CD4-positive, alpha-beta T cell (primary cell): ENCODE data around the gene TMEM179. TPM values are rescaled to one million over a fixed set of nuclear protein-coding genes. Genes with fewer than 3 reads are reported as not detected.

Experiments
- ATAC-seq: fragments of 200-7000 bp; cut with Tn5 transposase; one replicate; pipeline ENCODE4 v1.10.0; 2022; ENCODE audit warnings: mild to moderate bottlenecking; ENCODE audit not compliant: poor library complexity
- CTCF ChIA-PET: fragments of 350-600 bp; sonication (Branson Sonifier 250); formaldehyde crosslinking; loops from one replicate; lab custom pipeline; 2021; ENCODE audit warnings: antibody characterized with exemption, inconsistent platforms; lab: Charles Lee
- POLR2A ChIA-PET: fragments of 350-600 bp; sonication (Branson Sonifier 250); formaldehyde crosslinking; loops from one replicate; lab custom pipeline; 2021; ENCODE audit warnings: antibody characterized with exemption, inconsistent platforms; lab: Charles Lee
- DNase-seq, 14 experiments: peaks; one replicate each; pipeline ENCODE4 v3.0.0-alpha.2; 2013 to 2020; ENCODE audit warnings: mixed read lengths in 2 of 14
- H3K27ac ChIP-seq, 2 donors: one replicate each; pipeline versions ENCODE4 v1.5.1 to v1.7.0; 2013; ENCODE audit warnings: low read length in 2 of 2, low read depth in 1 of 2, mild to moderate bottlenecking in 1 of 2
- H3K27me3 ChIP-seq, 2 experiments: 1 replicate in 1 of 2; 2 replicates in 1 of 2; pipeline versions ENCODE4 v1.6.1 to v1.7.0; 2013; ENCODE audit warnings: low read length in 2 of 2, control low read depth in 1 of 2, mild to moderate bottlenecking in 1 of 2, moderate library complexity in 1 of 2; ENCODE audit not compliant: insufficient read depth in 2 of 2, control insufficient read depth in 1 of 2
- H3K36me3 ChIP-seq: one replicate; pipeline ENCODE4 v1.6.1; 2013; ENCODE audit warnings: low read length, control low read depth; ENCODE audit not compliant: insufficient read depth
- H3K4me1 ChIP-seq: one replicate; pipeline ENCODE4 v1.6.1; 2013; ENCODE audit warnings: low read length, control low read depth; ENCODE audit not compliant: insufficient read depth
- H3K4me3 ChIP-seq: one replicate; pipeline ENCODE4 v1.5.1; 2013; ENCODE audit warnings: mild to moderate bottlenecking, low read length, moderate library complexity
- H3K9me3 ChIP-seq, 2 experiments: 1 replicate in 1 of 2; 2 replicates in 1 of 2; pipeline versions ENCODE4 v1.6.1 to v1.7.0; 2013; ENCODE audit warnings: low read length in 2 of 2, mild to moderate bottlenecking in 2 of 2, control low read depth in 1 of 2, moderate library complexity in 1 of 2; ENCODE audit not compliant: control insufficient read depth in 1 of 2, insufficient read depth in 1 of 2
- H3K27ac Mint-ChIP-seq: one replicate; pipeline ENCODE4 v1.8.0; 2020; ENCODE audit warnings: mixed read lengths
- H3K27me3 Mint-ChIP-seq: one replicate; pipeline ENCODE4 v1.8.0; 2021; ENCODE audit warnings: mixed read lengths
- H3K36me3 Mint-ChIP-seq: one replicate; pipeline ENCODE4 v1.8.0; 2021; ENCODE audit warnings: low read depth, mixed read lengths
- H3K4me1 Mint-ChIP-seq: one replicate; pipeline ENCODE4 v1.8.0; 2021; ENCODE audit warnings: low read depth, mixed read lengths
- H3K4me3 Mint-ChIP-seq: one replicate; pipeline ENCODE4 v1.8.0; 2020; ENCODE audit warnings: mild to moderate bottlenecking, mixed read lengths
- H3K9me3 Mint-ChIP-seq: one replicate; pipeline ENCODE4 v1.8.0; 2020; ENCODE audit warnings: mixed read lengths
- CTCF ChIP-seq: fragments of 200-600 bp; IDR thresholded peaks from one replicate; pipeline ENCODE4 v1.8.0; 2022; ENCODE audit warnings: antibody characterized with exemption, mild to moderate bottlenecking
- intact Hi-C, 2 experiments: fragments of 100-400 bp; cut with DNase I in 1 of 2; cut with micrococcal nuclease in 1 of 2; formaldehyde crosslinking; loops; one replicate each; pipeline versions ENCODE4 v1.15.1 to v1.9.0; 2023 to 2025; cut with DNase I, micrococcal nuclease
- total RNA-seq, 174 experiments: library from RNA in 2 of 174; stranded (reverse) in 2 of 174; gene quantifications; one replicate each; pipeline ENCODE4 v1.2.3 and lab custom pipeline; 2021 to 2026

Gene TMEM179
- total RNA-seq, 2 experiments from 2014 or later = not detected

GRCh38 chr14:104574536-104574935 lies 30.0 kb downstream of the TMEM179 start:
- Mint-ChIP-seq H3K27ac (no peak overlapping the region), H3K36me3 (no peaks in the 10 kb centered on the region), H3K9me3 (no peaks in the 10 kb centered on the region), H3K27me3 (peaks cover 5% of the 10 kb centered on the region), H3K4me1 (no peaks in the 10 kb centered on the region), H3K4me3 (no peak overlapping the region)
- ATAC-seq = no peak
- Histone ChIP-seq H3K27ac (no peak overlapping the region), H3K4me1 (no peaks in the 10 kb centered on the region), H3K36me3 (no peaks in the 10 kb centered on the region), H3K9me3 (peaks cover 0 to 7% of the 10 kb centered on the region in 2 experiments), H3K27me3 (peaks cover 5% of the 10 kb centered on the region in 2 experiments), H3K4me3 (no peak overlapping the region)
- TF ChIP-seq CTCF = no peak
- no peak for DNase-seq
- CTCF ChIA-PET = no interaction called here
- POLR2A ChIA-PET = no interaction called here
- intact Hi-C loops = no loop called here

- DNase-seq (no peak), ATAC-seq (no peak)
- CTCF ChIA-PET = no interaction called here
- POLR2A ChIA-PET = no interaction called here
- Mint-ChIP-seq H3K27me3 (peaks cover 10% of the 10 kb centered on the region), H3K36me3 (no peaks in the 10 kb centered on the region), H3K9me3 (no peaks in the 10 kb centered on the region), H3K4me1 (no peaks in the 10 kb centered on the region), H3K4me3 (no peak overlapping the region), H3K27ac (no peak overlapping the region)
- H3K27me3 ChIP-seq = peaks cover 5% of the 10 kb centered on the region in 2 experiments
- intact Hi-C loops = no loop called here
- H3K4me1 ChIP-seq = no peaks in the 10 kb centered on the region
- TF ChIP-seq CTCF = no peak
- H3K27ac ChIP-seq = no peak overlapping the region
- H3K4me3 ChIP-seq = no peak overlapping the region
- H3K9me3 ChIP-seq = peaks cover 0 to 7% of the 10 kb centered on the region in 2 experiments
- no peaks in the 10 kb centered on the region for H3K36me3 ChIP-seq
Observed at GRCh38 chr14:104573930-104574329, 30.6 kb downstream of the TMEM179 start.

- no peak for ATAC-seq
- intact Hi-C loops = no loop called here
Observed at GRCh38 chr14:104572668-104573067, 31.9 kb downstream of the TMEM179 start.

More at GRCh38 chr14:104572668-104573067, 31.9 kb downstream of the TMEM179 start:
- Mint-ChIP-seq H3K36me3 (no peaks in the 10 kb centered on the region), H3K4me3 (no peak overlapping the region), H3K27ac (no peak overlapping the region), H3K4me1 (no peaks in the 10 kb centered on the region), H3K27me3 (peaks cover 10% of the 10 kb centered on the region), H3K9me3 (no peaks in the 10 kb centered on the region)
- peaks cover 0 to 7% of the 10 kb centered on the region in 2 experiments for H3K9me3 ChIP-seq
- no peaks in the 10 kb centered on the region for H3K4me1 ChIP-seq
- H3K4me3 ChIP-seq = no peak overlapping the region
- H3K27ac ChIP-seq = no peak overlapping the region
- no peak for DNase-seq
- TF ChIP-seq CTCF = no peak
- POLR2A ChIA-PET = no interaction called here
- CTCF ChIA-PET = no interaction called here
- no peaks in the 10 kb centered on the region for H3K36me3 ChIP-seq
- peaks cover 3 to 5% of the 10 kb centered on the region in 2 experiments for H3K27me3 ChIP-seq
